ENCODE data around the gene MUL1.
"Not testable (repeated sequence)": the region's sequence is repeated elsewhere in the genome, so short reads cannot be mapped to it uniquely, and the experiment has no call there.

The MUL1 gene

DNA sequence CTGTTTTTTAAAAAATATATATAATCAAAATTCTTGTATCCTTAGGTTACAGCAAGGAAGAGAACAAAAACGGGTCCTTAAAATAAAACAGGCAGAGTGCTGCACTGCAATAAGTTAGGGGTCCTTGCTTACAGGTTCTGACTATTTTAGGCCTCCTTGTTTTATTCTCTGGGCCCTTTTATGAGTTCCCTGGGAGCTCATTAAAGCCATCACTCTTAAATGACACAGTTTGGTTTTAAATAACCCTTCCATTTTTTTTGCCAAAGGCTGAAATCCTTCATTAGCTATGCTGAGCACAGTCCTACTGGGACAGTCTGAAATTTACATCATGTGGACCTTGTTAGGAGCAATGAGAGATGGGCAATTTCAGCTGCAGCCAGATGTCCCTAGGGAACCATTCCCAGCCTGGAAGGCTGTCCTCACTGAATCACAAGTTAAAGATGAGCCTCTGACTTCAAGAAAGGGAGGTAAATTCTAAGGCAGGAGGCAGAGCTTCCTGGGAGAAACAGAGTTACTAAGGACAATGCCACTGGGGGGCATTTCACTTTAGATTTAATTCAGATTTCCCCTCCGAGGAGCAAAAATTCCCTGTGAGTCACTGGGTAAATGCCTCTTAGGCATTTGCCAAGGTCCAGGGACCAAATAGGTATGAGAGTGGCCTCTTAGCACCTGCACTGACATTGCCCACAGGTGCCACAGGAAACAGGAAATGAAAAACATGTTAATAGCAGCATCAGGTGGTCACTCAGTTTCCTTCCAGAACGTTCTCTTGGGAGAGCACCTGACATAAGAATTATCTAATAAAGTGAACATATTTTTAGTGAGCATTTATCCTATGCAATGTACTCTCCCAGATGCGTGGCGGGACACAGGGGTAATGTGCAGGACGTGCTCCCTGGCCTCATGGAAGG, 3.8 kb upstream of the MUL1 start:
- peak in 1 of 2 experiments; percentile 12 for DNase-seq

DNA sequence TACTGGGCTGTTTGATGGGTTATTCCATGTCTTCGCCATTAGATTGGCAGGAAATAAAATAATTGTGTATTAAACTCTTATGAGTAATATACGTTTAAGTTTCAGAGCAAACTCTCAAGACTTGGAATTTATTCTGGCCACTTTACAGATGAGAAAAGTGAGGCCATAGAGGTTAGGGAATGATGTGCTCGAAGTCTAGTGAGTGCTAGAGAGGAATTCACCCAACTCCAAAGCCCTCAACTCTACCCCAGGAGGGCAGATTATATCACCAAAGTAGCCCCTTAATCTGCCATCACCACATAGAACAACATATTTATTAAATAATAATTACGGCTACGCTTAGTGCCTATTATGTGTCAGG, 440 bp upstream of the MUL1 start:
- DNase-seq: no peak

DNA sequence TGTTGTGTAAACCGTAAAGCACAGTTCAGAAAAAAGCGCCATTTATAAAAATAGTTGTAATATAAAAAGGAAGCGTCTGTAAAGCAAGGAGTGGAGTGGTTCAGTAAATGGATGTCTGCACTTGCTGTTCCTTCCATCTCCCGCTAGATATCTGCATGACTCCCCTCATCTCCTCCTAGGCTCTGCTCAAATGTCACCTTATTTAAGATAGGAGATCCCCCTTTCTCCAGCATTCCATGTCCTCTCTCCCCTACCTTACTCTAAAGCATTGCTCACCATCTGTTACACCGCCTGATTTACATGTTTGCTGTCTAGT, 745 bp downstream of the MUL1 start:
- DNase-seq: no peak

DNA sequence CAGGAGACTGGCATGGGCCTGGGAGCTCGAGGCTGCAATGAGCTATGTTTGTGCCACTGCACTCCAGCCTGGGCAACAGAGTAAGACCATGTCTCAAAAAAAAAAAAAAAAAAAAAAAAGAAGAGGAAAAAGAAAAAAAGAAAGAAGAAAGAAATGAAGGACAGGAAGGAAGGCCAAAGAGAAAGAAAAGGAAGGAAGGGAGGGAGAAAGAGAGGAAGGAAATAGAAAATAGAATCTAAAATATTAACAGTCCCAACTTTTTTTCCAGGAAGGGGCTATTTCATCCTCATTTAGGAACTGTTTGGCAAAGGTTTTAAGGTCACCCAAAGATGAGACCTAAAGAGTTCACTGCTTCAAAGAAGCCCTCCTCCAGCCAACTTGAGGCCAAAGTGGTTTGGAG, 2.5 kb downstream of the MUL1 start:
- no peak for DNase-seq

DNA sequence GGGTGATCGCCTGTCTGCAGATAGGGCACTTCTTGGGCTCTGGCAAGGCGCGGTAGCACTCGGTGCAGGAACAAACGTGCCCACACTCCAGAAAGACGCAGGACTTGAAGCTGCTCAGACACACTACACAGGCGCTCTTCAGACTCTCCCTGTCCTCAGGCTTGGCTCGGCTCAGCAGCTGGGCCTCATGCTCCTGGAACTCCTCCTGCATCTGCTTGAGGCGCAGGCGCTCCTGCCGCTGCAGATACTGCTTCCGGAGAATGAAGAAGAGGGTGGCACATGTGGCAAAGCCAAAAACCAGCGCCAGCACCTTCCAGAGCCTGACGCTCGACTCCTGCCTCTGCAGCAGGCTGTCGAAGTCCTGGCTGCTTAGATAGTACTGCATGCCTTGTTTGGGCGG, 7.2 kb downstream of the MUL1 start:
- DNase-seq: no peak

DNA sequence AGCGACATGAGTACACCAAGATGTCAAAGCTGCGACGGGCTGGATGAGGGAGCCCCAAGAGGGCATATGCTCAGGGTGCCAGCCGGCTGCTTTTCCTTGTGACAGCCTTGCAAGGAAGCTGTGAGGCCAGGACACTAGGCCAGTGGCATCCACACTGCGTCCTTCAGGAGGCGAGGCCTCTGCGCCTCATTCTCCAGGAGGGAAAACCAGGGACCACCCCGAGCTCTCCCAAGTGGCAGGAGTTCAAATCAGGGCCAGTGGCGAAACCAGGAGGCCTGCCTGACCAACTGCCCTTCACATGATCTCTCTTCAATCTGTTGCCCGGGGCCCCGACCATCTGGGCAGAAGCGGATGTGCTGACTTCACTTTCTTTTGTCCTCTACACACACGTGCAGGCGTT, 8.2 kb downstream of the MUL1 start:
- no peak for DNase-seq

DNA sequence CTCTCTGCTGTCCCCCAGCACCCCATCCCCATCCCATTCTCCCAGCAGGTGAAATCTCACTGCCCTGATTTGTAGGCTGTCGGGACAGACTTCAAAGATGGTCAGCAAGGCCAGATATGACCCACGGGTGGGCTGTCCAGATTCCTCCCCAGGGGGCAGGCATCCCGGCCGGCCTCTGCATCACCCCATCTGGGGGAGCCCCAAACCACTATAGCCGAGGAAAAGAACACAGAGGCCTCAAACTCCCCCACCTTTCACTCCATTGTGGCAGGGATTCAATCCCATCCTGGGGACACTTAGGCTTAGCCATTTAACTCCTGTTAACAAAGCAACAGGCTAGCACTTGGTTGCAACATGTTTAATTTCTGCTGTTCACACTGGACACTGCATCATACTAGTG, 8.8 kb downstream of the MUL1 start:
- DNase-seq: no peak

DNA sequence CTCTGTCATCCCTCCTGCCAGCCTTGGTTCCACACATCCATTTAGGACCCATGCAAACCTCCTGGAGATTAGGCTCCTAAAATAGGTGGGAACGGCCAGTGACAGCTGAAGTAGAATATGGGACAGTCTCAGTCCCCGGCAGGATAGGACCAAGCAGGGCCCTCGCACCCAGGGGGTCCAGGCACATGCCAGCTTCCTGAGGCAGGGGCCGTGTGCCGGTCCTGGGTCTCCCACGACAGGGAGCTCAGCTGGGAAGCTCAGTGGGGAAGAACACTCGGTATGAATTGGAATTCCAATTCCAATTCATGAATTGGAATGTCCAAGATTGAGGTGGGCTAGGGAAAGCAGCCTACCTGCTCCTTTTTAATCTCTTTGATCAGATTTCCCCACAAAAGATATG, 9.8 kb downstream of the MUL1 start:
- no peak for DNase-seq

DNA sequence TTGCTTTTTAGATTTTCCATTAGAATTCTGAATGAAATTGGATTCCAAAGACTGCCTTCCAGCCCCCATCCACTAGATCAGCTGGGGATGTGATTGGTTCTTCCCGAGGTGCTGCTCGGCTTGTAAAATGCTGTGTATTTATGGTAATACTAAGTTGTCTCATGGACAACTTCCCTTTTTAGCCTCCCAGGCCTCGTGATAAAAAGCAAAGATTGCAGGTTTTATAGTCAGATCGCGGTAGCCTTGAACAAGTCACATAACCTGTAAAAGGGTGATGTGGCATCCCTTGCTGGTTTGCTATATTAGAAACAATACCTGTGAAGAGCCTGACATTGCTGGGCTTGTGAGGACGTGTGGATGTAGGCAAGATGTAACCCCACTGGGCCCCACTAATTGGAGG, 10.4 kb downstream of the MUL1 start:
- no peak for DNase-seq

DNA sequence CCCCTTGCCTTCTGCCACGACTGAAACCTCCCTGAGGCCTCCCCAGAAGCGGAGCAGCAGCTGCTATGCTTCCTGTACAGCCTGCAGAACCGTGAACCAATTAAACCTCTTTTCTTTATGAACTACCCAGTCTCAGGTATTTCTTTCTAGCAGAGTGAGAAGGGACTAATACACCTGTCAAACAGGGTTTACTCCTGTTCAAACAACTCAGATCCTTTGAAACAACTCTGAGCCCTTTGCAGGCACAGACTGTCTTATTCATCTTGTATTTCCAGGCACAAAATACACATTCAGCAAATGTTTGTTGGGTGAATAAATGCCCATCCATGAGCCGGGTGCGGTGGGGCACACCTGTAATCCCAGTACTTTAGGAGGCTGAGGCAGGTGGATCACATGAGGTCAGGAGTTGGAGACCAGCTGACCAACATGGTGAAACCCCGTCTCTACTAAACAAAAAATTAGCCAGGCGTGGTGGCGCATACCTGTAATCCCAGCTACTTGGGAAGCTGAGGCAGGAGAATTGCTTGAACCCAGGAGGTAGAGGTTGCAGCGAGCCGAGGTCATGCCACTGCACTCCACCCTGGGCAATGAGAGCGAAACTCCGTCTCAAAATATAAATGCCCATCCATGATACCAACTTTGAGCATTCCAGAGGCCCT, 11.1 kb downstream of the MUL1 start:
- DNase-seq: not testable (repeated sequence)

DNA sequence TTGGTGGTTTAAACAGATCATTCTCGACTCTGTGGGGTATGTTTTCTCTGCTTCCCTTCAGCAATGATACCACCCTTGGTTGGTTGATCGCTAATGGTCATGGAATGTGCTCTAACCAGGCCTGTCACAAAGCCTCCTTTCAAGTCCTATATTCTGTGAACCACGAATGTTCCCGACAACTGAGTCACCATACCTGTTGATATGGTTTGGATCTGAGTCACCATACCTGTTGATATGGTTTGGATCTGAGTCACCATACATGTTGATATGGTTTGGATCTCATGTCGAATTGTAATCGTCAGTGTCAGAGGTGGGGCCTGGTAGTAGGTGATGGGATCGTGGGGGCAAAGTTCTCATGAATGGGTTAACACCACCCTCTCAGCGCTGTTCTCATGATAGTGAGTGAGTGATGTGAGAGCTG, 11.7 kb downstream of the MUL1 start:
- no peak for DNase-seq

DNA sequence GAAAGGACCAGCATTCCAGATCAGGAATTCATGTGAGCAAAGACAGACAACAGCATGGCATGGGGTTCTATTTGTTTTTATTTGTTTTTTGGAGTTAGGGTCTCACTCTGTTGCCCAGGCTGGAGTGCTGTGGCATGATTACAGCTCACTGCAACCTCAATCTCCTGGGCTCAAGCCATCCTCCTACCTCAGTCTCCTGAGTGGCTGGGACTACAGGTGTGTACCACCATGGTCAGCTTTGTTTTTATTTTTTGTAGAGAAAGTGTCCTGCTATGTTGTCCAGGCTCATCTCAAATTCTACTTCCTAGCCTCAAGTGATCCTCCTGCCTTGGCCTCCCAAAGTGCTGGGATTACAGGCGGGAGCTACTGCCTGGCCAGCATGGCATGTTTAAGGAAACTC, 12.3 kb downstream of the MUL1 start:
- DNase-seq: no peak

DNA sequence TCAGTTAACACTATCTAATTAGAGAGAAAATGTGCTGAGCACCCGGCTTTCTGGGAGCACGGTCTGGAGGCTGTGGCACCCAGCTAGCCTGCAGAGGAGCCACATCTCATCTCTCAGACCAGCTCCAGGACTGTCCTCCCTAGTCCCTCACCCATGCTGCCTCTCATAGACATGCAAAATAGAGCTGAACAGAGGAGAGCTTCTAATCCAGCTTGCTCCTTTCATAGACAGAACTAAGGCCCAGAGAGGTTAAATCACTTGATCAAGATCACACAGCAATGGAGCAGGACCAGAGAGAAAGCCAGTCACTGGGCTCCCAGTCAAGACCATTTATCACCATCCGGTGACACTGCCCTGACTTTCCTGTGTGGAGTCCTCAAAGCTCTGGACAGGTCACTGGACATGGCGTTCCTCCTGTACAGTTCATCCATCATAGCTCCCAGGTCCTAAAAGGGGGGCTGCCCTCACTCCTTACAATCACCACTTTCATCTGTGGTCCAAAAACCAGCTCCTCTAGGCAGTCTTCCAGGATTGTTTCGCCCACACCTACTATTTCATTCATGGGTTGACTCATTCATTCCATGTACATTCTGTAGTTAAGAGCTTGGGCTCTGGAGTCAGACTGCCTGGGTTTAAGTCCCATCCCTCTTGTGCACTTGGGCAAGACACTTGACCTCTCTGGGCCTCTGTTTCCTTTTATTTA, 13.2 kb downstream of the MUL1 start:
- DNase-seq: no peak

DNA sequence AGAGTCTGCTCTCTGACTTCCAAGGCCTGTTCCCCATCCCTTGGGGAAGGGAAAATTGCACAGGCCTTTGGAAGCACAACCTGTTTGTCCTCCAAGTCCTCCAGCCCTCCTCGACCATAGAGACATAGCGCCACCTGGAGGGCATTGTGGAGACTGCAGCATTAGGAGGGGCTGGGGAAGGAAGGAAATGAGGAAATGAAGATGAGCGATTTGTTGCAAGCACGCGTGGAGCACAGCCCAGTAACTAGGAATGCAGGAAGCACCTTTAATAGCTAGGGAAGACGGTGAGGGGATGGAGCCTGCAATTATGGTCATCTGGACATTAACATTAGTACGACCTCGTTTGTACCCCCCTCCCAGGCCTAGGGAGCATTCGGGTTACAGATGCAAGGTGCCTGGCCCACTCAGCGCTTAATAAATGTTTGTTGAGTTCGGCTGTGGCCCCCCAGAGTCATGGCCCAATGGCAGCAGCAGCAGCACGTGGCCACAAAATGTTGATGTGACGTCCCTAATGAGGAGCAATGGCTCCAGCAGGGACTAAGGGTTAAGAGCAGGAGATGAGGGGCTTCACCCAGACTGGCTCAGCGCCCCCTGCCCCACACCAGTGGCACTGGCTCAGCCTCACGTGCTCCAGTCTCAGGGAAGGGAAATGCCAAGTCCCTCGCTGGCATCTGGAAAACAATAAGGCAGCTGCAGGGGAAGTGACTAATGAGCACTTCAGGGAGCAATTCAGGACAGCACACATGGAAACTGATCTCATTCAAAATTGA, 13.9 kb downstream of the MUL1 start:
- peak; percentile 68 to 75 for DNase-seq

DNA sequence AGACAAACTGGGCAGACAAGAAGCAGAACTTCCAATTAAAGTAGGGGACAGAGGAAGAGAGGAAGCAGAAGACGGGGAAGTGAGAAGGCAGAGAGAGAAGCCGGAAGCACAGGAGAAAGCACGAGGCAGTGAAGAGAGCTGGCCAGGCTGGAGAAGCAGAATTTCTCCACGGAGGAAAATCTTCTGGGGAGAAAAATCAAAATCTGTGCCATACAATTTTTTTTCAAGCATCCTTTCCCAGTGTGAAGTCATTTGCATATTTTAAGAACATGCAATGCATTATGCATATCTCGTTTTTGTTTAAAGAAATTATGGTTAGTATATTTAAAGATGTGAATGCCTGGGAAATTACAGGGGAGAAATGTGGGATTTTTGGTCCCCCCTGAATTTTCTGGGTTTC, 14.6 kb downstream of the MUL1 start:
- no peak for DNase-seq

DNA sequence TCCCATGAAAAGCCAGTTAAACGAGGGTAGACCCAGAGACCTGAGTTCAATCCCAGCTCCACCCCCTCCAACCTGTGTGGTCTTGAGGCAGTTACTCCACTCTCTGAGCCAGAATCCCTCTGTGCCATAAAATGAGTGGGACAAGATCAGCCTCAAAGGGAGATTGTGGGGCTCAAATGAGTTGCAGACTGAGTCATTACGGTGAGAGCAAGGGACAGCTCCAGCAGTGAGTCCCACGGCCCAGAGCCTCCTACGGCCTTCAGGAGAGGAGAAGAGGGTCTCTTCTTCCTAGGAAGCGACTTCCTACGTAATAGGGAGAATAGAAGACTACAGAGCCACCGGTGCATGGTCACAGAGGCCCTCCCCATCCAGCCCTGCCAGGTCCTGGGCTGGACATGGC, 15.2 kb downstream of the MUL1 start:
- DNase-seq: no peak

DNA sequence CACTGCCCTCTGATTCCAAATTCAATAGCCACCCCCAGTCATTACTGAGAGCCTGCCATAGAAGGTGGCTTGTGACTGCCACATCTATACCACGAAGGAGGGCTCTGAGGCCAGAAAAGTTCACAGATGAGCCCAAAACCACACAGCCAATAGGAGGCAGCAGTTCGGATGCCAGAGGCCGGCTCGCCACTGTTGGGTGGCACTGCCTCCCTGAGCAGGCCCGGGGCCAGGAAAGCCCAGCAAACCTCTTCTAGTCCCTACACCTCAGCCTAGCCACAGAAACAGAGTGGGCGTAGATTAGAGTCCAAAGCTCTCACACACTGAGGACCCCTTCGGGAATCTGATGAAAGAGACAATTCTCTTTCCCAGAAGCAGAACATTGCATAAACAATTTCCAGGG, 16.1 kb downstream of the MUL1 start:
- no peak for DNase-seq

DNA sequence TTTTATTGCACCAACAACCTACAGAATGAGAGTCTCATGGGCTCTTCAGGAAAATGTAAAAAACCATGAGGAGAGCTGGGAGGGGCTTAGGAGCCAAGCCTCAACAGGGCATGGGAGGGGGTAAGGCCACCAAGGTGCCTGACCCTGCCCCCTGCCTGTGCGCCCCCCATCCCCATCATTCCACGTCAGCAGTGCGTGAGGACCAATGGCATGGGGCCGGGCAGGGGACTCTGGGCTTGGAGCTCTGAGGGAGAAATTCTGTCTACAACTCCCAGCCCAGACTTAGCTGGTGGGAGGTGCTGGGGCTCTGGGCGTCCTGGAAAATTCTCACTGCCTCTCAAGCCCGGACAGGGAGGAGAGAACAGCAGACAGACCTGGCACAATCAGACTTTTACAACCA, 16.8 kb downstream of the MUL1 start:
- no peak for DNase-seq

DNA sequence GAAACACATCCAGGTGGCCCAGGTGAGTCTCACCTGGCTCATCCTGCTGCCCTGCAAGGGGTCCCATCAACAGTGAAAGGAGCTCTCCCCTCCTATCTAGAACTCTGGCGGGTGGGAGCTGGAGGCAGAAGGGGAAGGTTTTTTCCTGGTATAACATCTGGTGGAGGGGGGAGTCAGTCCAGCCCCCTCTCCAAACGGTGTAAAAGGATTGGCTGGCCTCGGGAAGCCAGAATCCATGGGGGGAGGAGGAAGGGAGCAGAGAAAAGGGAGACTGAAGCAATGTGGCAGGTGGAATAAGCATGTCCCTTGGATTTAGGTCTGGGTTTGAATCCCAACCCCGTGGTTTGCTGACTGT, 20.7 kb downstream of the MUL1 start:
- DNase-seq: no peak

DNA sequence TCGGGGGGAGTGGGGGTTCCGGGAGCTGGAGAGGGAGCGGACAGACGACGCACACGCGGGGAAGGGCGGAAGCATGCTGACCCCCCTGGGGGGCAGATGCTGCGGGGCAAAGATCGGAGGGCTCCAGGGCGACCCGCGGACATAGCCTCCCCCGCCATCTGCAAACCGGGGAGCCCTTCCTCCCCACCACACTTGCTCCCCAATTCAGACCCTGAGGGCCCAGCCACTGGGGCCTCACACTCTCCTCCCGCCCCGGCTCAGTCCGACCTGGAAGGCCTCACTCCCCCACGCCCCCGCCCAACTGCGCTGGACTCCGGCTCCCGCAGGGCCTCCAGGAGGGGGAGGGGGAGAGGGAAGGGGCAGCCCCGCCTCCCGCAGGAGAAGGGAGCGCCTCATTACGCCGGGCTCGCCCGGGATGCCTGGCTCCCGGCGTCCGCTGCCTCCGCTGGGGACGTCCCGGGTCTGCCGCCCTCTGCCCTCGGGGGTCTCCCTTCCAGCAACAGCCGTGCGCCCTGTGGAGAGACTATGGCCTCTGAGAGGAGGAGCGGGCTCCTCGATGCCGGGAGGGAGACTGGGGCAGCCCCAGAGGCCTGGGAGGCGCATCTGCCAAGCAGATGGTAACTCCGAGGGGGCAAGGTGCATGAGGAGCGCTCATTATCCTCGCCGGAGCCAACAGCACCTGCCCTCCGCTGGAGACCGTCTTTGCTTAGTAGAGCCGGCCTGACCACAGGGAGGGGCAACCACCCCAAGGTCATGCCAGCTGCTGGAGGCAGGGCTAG, 21.3 kb downstream of the MUL1 start:
- peak in 1 of 2 experiments; percentile 55 for DNase-seq

DNA sequence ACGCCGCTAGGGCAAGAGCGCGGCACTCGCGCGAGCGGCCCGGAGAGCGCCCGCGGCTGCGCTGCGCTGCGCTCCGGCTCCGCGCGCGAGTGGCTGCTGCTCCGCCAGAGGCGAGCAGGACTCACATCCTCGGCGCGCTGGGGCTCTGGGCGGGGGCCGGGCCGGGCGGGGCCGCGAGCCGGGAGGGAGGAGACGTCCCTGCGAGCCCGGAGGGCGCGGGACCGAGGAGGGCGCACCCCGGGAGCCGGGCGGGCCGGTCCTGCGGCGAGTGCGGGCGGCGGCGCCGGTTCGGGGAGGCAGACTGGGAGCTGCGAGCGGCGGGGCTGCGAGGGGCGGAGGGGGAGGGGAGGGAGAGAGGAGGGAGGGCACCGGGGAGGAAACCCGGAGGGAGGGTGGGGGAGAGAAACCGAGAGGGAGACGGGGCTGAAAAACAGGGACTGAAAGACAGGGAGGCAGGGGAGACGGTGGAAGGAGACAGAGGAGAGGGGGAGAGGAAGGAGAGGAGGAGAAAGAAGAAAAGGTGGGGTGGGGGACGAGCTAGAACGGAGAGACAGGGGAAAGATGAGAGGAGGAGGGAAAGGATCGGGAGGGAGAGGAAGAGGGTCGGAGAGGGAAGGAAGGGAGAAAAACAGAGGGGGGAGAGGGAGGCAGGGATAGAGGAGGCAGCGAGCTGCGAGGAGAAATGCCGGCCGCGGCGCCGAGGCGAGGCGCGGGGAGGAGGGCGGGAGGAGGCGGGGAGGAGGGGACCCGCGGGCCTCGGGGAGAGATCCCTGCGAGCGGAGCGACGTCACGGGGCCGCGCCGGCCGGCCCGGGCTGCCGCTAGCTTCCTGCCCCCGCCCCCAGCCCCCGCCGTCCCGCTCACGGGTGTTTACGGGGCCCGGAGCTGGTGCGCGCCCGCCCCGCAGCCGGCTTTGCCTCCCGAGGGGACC, 22.2 kb downstream of the MUL1 start, which contains the start of gene CAMK2N1:
Gene CAMK2N1, minus strand, starts transcription at position 684 of the 930 bp plus-strand sequence. CDS start 831 bp downstream, outside the sequence.
- DNase-seq: peak in 1 of 2 experiments; percentile 26
